ENCODE measurements around the gene REV3L.

DNA sequence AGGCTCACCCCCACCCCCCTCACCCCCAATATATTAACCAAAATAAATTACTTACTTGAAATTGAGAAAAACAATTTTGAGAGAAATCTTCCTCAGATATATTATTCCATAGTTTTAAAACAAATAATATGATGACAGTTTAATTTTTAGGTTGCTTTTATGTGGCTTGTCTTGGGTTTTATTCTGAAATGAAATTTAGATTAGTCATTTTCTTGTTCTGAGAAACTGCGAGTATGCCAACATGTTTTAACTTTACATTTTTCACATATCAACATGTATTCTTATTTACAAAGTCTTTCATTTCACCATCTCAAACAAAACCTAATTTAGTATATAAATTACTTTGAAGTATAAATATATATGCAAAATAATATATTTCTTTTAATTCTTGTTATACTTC, 11.1 kb downstream of the REV3L start:
- TF ChIP-seq POLR2A (IDR thresholded peaks at IDR 0.05; ENCODE audit: low read depth, low read length) (no peak), POLR2AphosphoS5 (IDR thresholded peaks at IDR 0.05; ENCODE audit: low read depth, low read length) (no peak)
